H9 (cell line): ENCODE results near the gene NOP9. TPM values are rescaled to one million over a fixed set of nuclear protein-coding genes. Genes with fewer than 3 reads are reported as not detected.

Experiments
- DNase-seq: peaks from one replicate; pipeline ENCODE4 v3.0.0-alpha.2; 2017
- H2AFZ ChIP-seq: one replicate; pipeline ENCODE4 v1.6.1; 2013; ENCODE audit warnings: mild to moderate bottlenecking, low read length, control low read depth, moderate library complexity
- H2AK5ac ChIP-seq: 2 replicates; pipeline ENCODE4 v1.6.1; 2013; ENCODE audit warnings: low read length, control low read depth, mixed read lengths; ENCODE audit not compliant: insufficient read length
- H2BK120ac ChIP-seq: one replicate; pipeline ENCODE4 v1.6.1; 2013; ENCODE audit warnings: low read depth, mild to moderate bottlenecking, low read length, control low read depth, inconsistent platforms; ENCODE audit not compliant: poor library complexity, severe bottlenecking
- H2BK12ac ChIP-seq: 2 replicates; pipeline ENCODE4 v1.6.1; 2013; ENCODE audit warnings: low read length, control low read depth, mixed read lengths, low read depth; ENCODE audit not compliant: insufficient read length
- H2BK15ac ChIP-seq: 2 replicates; pipeline ENCODE4 v1.6.1; 2013; ENCODE audit warnings: low read depth, low read length, control low read depth
- H2BK20ac ChIP-seq: one replicate; pipeline ENCODE4 v1.6.1; 2013; ENCODE audit warnings: low read depth, mild to moderate bottlenecking, low read length, control low read depth, inconsistent platforms; ENCODE audit not compliant: poor library complexity, severe bottlenecking
- H2BK5ac ChIP-seq: 2 replicates; pipeline ENCODE4 v1.6.1; 2013; ENCODE audit warnings: low read length, control low read depth, mixed read lengths; ENCODE audit not compliant: insufficient read length
- H3K14ac ChIP-seq: 2 replicates; pipeline ENCODE4 v1.6.1; 2013; ENCODE audit warnings: low read length, control low read depth; ENCODE audit not compliant: insufficient read depth
- H3K18ac ChIP-seq: 2 replicates; pipeline ENCODE4 v1.6.1; 2013; ENCODE audit warnings: low read depth, mild to moderate bottlenecking, mixed read lengths, low read length, control low read depth; ENCODE audit not compliant: insufficient read length
- H3K23ac ChIP-seq: 2 replicates; pipeline ENCODE4 v1.6.1; 2013; ENCODE audit warnings: low read length, control low read depth, mixed read lengths, low read depth; ENCODE audit not compliant: insufficient read length
- H3K23me2 ChIP-seq: 2 replicates; pipeline ENCODE4 v1.6.1; 2013; ENCODE audit warnings: low read depth, mild to moderate bottlenecking, mixed read lengths, low read length, control low read depth; ENCODE audit not compliant: insufficient read length, poor library complexity, severe bottlenecking
- H3K27ac ChIP-seq: 2 replicates; pipeline ENCODE4 v1.5.1; 2013; ENCODE audit warnings: low read length, control low read depth, mixed read lengths, low read depth; ENCODE audit not compliant: insufficient read length
- H3K27me3 ChIP-seq: 2 replicates; pipeline ENCODE4 v1.6.1; 2013; ENCODE audit warnings: low read length, control low read depth, inconsistent platforms; ENCODE audit not compliant: insufficient read depth
- H3K4ac ChIP-seq: 2 replicates; pipeline ENCODE4 v1.6.1; 2013; ENCODE audit warnings: low read depth, mild to moderate bottlenecking, control low read depth, inconsistent platforms, low read length, moderate library complexity
- H3K4me1 ChIP-seq: 2 replicates; pipeline ENCODE4 v1.6.1; 2013; ENCODE audit warnings: low read length, control low read depth, inconsistent platforms; ENCODE audit not compliant: insufficient read depth
- H3K4me2 ChIP-seq: 2 replicates; pipeline ENCODE4 v1.6.1; 2013; ENCODE audit warnings: low read length, control low read depth, mixed read lengths; ENCODE audit not compliant: insufficient read length, insufficient read depth
- H3K56ac ChIP-seq: 2 replicates; pipeline ENCODE4 v1.6.1; 2013; ENCODE audit warnings: low read depth, mild to moderate bottlenecking, mixed read lengths, low read length, control low read depth; ENCODE audit not compliant: insufficient read length
- H3K79me1 ChIP-seq: 2 replicates; pipeline ENCODE4 v1.6.1; 2013; ENCODE audit warnings: low read depth, mild to moderate bottlenecking, moderate library complexity, low read length, control low read depth, inconsistent platforms; ENCODE audit not compliant: insufficient read depth, poor library complexity, severe bottlenecking
- H3K79me2 ChIP-seq: 2 replicates; pipeline ENCODE4 v1.6.1; 2013; ENCODE audit warnings: low read length, control low read depth, inconsistent platforms; ENCODE audit not compliant: insufficient read depth
- H3K9ac ChIP-seq: 2 replicates; pipeline ENCODE4 v1.6.1; 2013; ENCODE audit warnings: low read length, control low read depth, mixed read lengths; ENCODE audit not compliant: insufficient read length; ENCODE audit errors: extremely low read depth
- H3K9me3 ChIP-seq: one replicate; pipeline ENCODE4 v1.6.1; 2013; ENCODE audit warnings: low read depth, low read length, inconsistent platforms; ENCODE audit not compliant: control insufficient read depth
- H3T11ph ChIP-seq: one replicate; pipeline ENCODE4 v1.6.1; 2013; ENCODE audit warnings: mild to moderate bottlenecking, low read length, control low read depth, inconsistent platforms
- H4K20me1 ChIP-seq: one replicate; pipeline ENCODE4 v1.6.1; 2013; ENCODE audit not compliant: control insufficient read depth, insufficient read length, insufficient read depth
- H4K5ac ChIP-seq: 2 replicates; pipeline ENCODE4 v1.6.1; 2013; ENCODE audit warnings: low read depth, mild to moderate bottlenecking, mixed read lengths, low read length, control low read depth; ENCODE audit not compliant: insufficient read length
- H4K8ac ChIP-seq: replicated peaks from 2 replicates; pipeline ENCODE4 v1.6.1; 2013; ENCODE audit warnings: low read length, control low read depth, mixed read lengths, low read depth; ENCODE audit not compliant: insufficient read length
- H4K91ac ChIP-seq: 2 replicates; pipeline ENCODE4 v1.6.1; 2013; ENCODE audit warnings: low read depth, mild to moderate bottlenecking, moderate library complexity, mixed read lengths, low read length, control low read depth; ENCODE audit not compliant: insufficient read length
- H3K27ac Mint-ChIP-seq, 3 experiments: 2 replicates in 2 of 3; 3 replicates in 1 of 3; pipeline ENCODE4 v1.8.0; 2020 to 2021; ENCODE audit warnings: mixed read lengths in 3 of 3, mild to moderate bottlenecking in 1 of 3, moderate library complexity in 1 of 3
- H3K27me3 Mint-ChIP-seq: 2 replicates; pipeline ENCODE4 v1.8.0; 2021; ENCODE audit warnings: low read depth, mild to moderate bottlenecking, moderate library complexity, mixed read lengths
- H3K36me3 Mint-ChIP-seq, 3 experiments: 2 replicates in 2 of 3; 3 replicates in 1 of 3; pipeline ENCODE4 v1.8.0; 2020 to 2021; ENCODE audit warnings: low read depth in 3 of 3, mixed read lengths in 3 of 3; ENCODE audit not compliant: insufficient read depth in 1 of 3
- H3K4me1 Mint-ChIP-seq, 2 experiments: 2 replicates each; pipeline ENCODE4 v1.8.0; 2020; ENCODE audit warnings: mixed read lengths in 2 of 2
- H3K4me3 Mint-ChIP-seq, 2 experiments: 2 replicates in 1 of 2; 3 replicates in 1 of 2; pipeline ENCODE4 v1.8.0; 2020 to 2021; ENCODE audit warnings: mild to moderate bottlenecking in 2 of 2, mixed read lengths in 2 of 2, moderate library complexity in 1 of 2
- H3K9me3 Mint-ChIP-seq, 2 experiments: 2 replicates in 1 of 2; 3 replicates in 1 of 2; pipeline ENCODE4 v1.8.0; 2020; ENCODE audit warnings: mild to moderate bottlenecking in 2 of 2, mixed read lengths in 2 of 2, moderate library complexity in 1 of 2
- WGBS: extraction: QIAGEN DNeasy Blood & Tissue Kit; methylation state at CpG from one replicate; pipeline ENCODE4 v1.1.7; 2013; ENCODE audit warnings: missing lambda C conversion rate, low lambda C conversion rate, mixed read lengths; ENCODE audit not compliant: insufficient read length; ENCODE audit errors: extremely low coverage; 5-methylcytosine and 5-hydroxymethylcytosine counted together
- total RNA-seq: library from RNA; stranded (reverse); gene quantifications from 2 replicates; pipeline ENCODE4 v1.2.1, GENCODE V29; 2021
- TF ChIP-seq, protein P1 (sequence below): fragments of 200-600 bp; sonication (generic); conservative IDR thresholded peaks from 3 replicates; pipeline ENCODE4 v1.8.0; 2021; ENCODE audit warnings: antibody characterized with exemption, mild to moderate bottlenecking

NOP9 gene
- total RNA-seq, 1 experiment from 2014 or later, result 34.7 TPM

DNA sequence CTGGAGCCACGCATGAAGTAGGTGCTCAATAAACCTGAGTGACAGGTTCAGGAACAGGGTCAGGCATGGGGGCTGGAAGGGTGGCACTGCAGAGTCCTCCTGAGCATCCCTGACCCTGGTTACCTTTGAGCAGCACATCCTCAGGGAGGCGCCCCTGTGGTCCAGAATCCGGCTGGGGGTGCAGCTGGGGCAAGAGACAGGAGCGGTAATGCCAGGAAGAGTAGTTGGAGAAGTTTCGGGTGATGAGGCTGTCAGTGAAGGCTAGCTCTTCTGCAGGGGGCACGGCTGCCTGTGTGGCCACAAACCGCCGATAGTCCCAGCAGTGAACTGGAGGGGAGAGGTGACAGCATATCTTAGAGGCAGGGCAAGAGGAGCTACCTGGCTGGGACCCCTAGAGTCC is 30.3 kb upstream of the NOP9 start:
- Mint-ChIP-seq H3K27me3 (no peaks in the 10 kb centered on the region), H3K4me1 (peaks cover 12 to 14% of the 10 kb centered on the region in 2 experiments), H3K36me3 (peaks cover 3 to 21% (median 14%) of the 10 kb centered on the region in 3 experiments; a peak in 5 of 7 replicates), H3K27ac (no peak overlapping the region), H3K4me3 (no peak overlapping the region; a peak in 1 of 5 replicates), H3K9me3 (no peaks in the 10 kb centered on the region)
- Histone ChIP-seq H3K14ac (no peak overlapping the region), H2AFZ (no peak overlapping the region), H4K5ac (no peak overlapping the region), H3K9me3 (no peaks in the 10 kb centered on the region), H3T11ph (no peak overlapping the region), H4K8ac (no peak overlapping the region), H4K91ac (no peak overlapping the region), H3K23ac (no peak overlapping the region), H2BK12ac (no peak overlapping the region), H3K9ac (no peak overlapping the region), H3K56ac (no peak overlapping the region), H3K79me2 (no peaks in the 10 kb centered on the region), H3K27me3 (no peaks in the 10 kb centered on the region), H3K4ac (no peak overlapping the region), H3K79me1 (no peaks in the 10 kb centered on the region), H3K18ac (no peak overlapping the region), H3K4me2 (no peak overlapping the region), H3K4me1 (no peaks in the 10 kb centered on the region), H4K20me1 (no peaks in the 10 kb centered on the region), H2BK5ac (no peak overlapping the region), H3K23me2 (peaks cover 8% of the 10 kb centered on the region), H2BK120ac (no peak overlapping the region), H2BK15ac (no peak overlapping the region), H3K27ac (no peak overlapping the region), H2AK5ac (no peak overlapping the region), H2BK20ac (no peak overlapping the region)
- TF ChIP-seq, protein P1, sequence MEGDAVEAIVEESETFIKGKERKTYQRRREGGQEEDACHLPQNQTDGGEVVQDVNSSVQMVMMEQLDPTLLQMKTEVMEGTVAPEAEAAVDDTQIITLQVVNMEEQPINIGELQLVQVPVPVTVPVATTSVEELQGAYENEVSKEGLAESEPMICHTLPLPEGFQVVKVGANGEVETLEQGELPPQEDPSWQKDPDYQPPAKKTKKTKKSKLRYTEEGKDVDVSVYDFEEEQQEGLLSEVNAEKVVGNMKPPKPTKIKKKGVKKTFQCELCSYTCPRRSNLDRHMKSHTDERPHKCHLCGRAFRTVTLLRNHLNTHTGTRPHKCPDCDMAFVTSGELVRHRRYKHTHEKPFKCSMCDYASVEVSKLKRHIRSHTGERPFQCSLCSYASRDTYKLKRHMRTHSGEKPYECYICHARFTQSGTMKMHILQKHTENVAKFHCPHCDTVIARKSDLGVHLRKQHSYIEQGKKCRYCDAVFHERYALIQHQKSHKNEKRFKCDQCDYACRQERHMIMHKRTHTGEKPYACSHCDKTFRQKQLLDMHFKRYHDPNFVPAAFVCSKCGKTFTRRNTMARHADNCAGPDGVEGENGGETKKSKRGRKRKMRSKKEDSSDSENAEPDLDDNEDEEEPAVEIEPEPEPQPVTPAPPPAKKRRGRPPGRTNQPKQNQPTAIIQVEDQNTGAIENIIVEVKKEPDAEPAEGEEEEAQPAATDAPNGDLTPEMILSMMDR, result no peak
- no CpG with 5 or more reads among the region's 8 CpGs for WGBS
- no peak for DNase-seq
